Panc1 (cell line): ENCODE results near the gene SLC19A1. TPM values are rescaled to one million over a fixed set of nuclear protein-coding genes. Genes with fewer than 3 reads are reported as not detected.

Experiments used
- ATAC-seq: fragments of 200-7000 bp; cut with Tn5 transposase; 2 replicates; pipeline ENCODE4 v1.9.1; 2020; ENCODE audit warnings: mild to moderate bottlenecking, moderate library complexity
- BruUV-seq: library from RNA; stranded (reverse); fragments of 400-500 nt; replicated peaks from 2 replicates; lab custom pipeline; 2021; lab: Mats Ljungman, UMichigan
- CTCF ChIA-PET: fragments of 300-600 bp; sonication (Branson Sonifier 250); formaldehyde crosslinking; loops from one replicate; lab custom pipeline; 2022; ENCODE audit warnings: antibody characterized with exemption; lab: Charles Lee
- POLR2A ChIA-PET: fragments of 300-600 bp; sonication (Branson Sonifier 250); formaldehyde crosslinking; loops from one replicate; lab custom pipeline; 2022; ENCODE audit warnings: antibody characterized with exemption; lab: Charles Lee
- DNase-seq: peaks from one replicate; pipeline ENCODE4 v3.0.0-alpha.2; 2010; ENCODE audit warnings: low read depth, low spot score
- H3K27ac ChIP-seq: 2 replicates; pipeline ENCODE4 v1.5.1; 2011; ENCODE audit warnings: mild to moderate bottlenecking, low read length, inconsistent platforms
- H3K27me3 ChIP-seq: fragments of 200-500 bp; sonication (Bioruptor generic); 2 replicates; pipeline ENCODE4 v1.6.0; 2014; ENCODE audit warnings: low read length, inconsistent platforms; ENCODE audit not compliant: control insufficient read depth, insufficient read depth
- H3K36me3 ChIP-seq: fragments of 200-500 bp; sonication (Bioruptor generic); 2 replicates; pipeline ENCODE4 v1.5.1; 2014; ENCODE audit warnings: inconsistent platforms, mild to moderate bottlenecking, low read length, moderate library complexity; ENCODE audit not compliant: control insufficient read depth, insufficient read depth
- H3K4me1 ChIP-seq: 2 replicates; pipeline ENCODE4 v1.5.1; 2011; ENCODE audit warnings: inconsistent platforms, mild to moderate bottlenecking, low read length, moderate library complexity; ENCODE audit not compliant: control insufficient read depth, insufficient read depth
- H3K4me3 ChIP-seq, 2 experiments: 2 replicates each; pipeline ENCODE4 v1.5.1; 2011 to 2012; ENCODE audit warnings: low read depth in 2 of 2, low read length in 2 of 2, mild to moderate bottlenecking in 2 of 2, inconsistent platforms in 1 of 2, moderate library complexity in 1 of 2
- H3K9me3 ChIP-seq: fragments of 200-500 bp; sonication (Bioruptor generic); 2 replicates; pipeline ENCODE4 v1.5.1; 2014; ENCODE audit warnings: low read depth, mild to moderate bottlenecking, inconsistent platforms, low read length, moderate library complexity; ENCODE audit not compliant: control insufficient read depth, insufficient read depth
- POLR2AphosphoS5 ChIP-seq: IDR thresholded peaks from 2 replicates; pipeline ENCODE4 v1.6.1; 2012; ENCODE audit warnings: mild to moderate bottlenecking, low read depth, low read length, moderate library complexity
- SIN3A ChIP-seq: IDR thresholded peaks from 2 replicates; pipeline ENCODE4 v1.6.1; 2012; ENCODE audit warnings: low read depth, mild to moderate bottlenecking, low read length, moderate library complexity, borderline replicate concordance; ENCODE audit not compliant: insufficient read depth
- TCF7L2 ChIP-seq: IDR thresholded peaks from 2 replicates; pipeline ENCODE4 v1.6.1; 2011; ENCODE audit warnings: mild to moderate bottlenecking, low read depth, low read length, inconsistent platforms
- in situ Hi-C: cut with HindIII; loops from 2 replicates; pipeline ENCODE4 v1.10.0; 2016; ENCODE audit warnings: low sequenced_read_pairs, low pct_unique_long_range_greater_than_20kb
- intact Hi-C: fragments of 100-400 bp; cut with micrococcal nuclease; formaldehyde crosslinking; loops from one replicate; pipeline ENCODE4 v1.10.0; 2022; ENCODE audit not compliant: unreplicated experiment
- total RNA-seq: library from RNA; stranded (reverse); gene quantifications from one replicate; pipeline ENCODE4 v1.2.1, GENCODE V29; 2021; ENCODE audit not compliant: unreplicated experiment
- TF ChIP-seq, protein P1 (sequence below), 2 experiments: IDR thresholded peaks; 2 replicates each; pipeline ENCODE4 v1.6.1; 2011 to 2012; ENCODE audit warnings: low read depth in 2 of 2, control low read depth in 1 of 2, low read length in 1 of 2, mild to moderate bottlenecking in 1 of 2, moderate library complexity in 1 of 2; ENCODE audit not compliant: insufficient read depth in 1 of 2
- TF ChIP-seq, protein P2 (sequence below): fragments of 450-650 bp; IDR thresholded peaks from 2 replicates; pipeline ENCODE4 v1.5.1; 2017; ENCODE audit warnings: mild to moderate bottlenecking

The SLC19A1 gene
- total RNA-seq, 1 experiment from 2014 or later: 24.5 TPM

DNA sequence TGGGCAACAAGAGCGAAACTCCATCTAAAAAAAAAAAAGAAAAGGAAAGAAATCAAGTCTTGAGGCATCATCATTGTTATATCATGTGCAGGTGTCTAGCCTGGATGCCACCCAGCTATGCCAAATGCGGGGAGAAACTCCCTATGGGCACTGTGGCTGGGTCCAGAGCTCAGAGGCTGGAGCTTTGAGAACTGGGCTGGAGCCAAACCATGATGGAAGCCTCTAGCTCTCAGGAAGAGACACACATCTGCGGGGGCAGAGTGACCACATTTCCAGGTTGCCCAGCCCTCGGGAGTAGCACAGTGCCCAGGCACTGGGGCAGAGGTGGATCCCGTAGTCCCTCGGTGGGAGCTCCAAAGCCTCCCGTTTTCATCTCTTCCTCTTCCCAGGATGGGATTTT, 78.4 kb downstream of the SLC19A1 start:
- H3K4me3 ChIP-seq: no peak overlapping the region
- no TSS peak for BruUV-seq
- DNase-seq: no peak
- H3K4me1 ChIP-seq: peaks cover 96% of the 10 kb centered on the region
- H3K27ac ChIP-seq: peak overlapping the region; percentile 90
- ATAC-seq: no peak
- no peaks in the 10 kb centered on the region for H3K27me3 ChIP-seq
- ChIA-PET POLR2A (interaction anchor here (0.7 kb wide), 1 partner anchor 9 kb away, joined by 3 read pairs; no protein-coding TSS in a partner anchor), CTCF (no interaction called here)
- intact Hi-C loops (loop anchor here (10.0 kb wide), 1 partner anchor 49 kb away; no protein-coding TSS in a partner anchor), in situ Hi-C loops (no loop called here)
- no peaks in the 10 kb centered on the region for H3K9me3 ChIP-seq
- H3K36me3 ChIP-seq: no peaks in the 10 kb centered on the region
- TF ChIP-seq, protein P1, sequence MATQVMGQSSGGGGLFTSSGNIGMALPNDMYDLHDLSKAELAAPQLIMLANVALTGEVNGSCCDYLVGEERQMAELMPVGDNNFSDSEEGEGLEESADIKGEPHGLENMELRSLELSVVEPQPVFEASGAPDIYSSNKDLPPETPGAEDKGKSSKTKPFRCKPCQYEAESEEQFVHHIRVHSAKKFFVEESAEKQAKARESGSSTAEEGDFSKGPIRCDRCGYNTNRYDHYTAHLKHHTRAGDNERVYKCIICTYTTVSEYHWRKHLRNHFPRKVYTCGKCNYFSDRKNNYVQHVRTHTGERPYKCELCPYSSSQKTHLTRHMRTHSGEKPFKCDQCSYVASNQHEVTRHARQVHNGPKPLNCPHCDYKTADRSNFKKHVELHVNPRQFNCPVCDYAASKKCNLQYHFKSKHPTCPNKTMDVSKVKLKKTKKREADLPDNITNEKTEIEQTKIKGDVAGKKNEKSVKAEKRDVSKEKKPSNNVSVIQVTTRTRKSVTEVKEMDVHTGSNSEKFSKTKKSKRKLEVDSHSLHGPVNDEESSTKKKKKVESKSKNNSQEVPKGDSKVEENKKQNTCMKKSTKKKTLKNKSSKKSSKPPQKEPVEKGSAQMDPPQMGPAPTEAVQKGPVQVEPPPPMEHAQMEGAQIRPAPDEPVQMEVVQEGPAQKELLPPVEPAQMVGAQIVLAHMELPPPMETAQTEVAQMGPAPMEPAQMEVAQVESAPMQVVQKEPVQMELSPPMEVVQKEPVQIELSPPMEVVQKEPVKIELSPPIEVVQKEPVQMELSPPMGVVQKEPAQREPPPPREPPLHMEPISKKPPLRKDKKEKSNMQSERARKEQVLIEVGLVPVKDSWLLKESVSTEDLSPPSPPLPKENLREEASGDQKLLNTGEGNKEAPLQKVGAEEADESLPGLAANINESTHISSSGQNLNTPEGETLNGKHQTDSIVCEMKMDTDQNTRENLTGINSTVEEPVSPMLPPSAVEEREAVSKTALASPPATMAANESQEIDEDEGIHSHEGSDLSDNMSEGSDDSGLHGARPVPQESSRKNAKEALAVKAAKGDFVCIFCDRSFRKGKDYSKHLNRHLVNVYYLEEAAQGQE (IDR thresholded peaks at IDR 0.05; ENCODE audit: insufficient read depth in 1 of 2, low read depth in 2 of 2, low read length in 1 of 2): no peak
- TF ChIP-seq, protein P2, sequence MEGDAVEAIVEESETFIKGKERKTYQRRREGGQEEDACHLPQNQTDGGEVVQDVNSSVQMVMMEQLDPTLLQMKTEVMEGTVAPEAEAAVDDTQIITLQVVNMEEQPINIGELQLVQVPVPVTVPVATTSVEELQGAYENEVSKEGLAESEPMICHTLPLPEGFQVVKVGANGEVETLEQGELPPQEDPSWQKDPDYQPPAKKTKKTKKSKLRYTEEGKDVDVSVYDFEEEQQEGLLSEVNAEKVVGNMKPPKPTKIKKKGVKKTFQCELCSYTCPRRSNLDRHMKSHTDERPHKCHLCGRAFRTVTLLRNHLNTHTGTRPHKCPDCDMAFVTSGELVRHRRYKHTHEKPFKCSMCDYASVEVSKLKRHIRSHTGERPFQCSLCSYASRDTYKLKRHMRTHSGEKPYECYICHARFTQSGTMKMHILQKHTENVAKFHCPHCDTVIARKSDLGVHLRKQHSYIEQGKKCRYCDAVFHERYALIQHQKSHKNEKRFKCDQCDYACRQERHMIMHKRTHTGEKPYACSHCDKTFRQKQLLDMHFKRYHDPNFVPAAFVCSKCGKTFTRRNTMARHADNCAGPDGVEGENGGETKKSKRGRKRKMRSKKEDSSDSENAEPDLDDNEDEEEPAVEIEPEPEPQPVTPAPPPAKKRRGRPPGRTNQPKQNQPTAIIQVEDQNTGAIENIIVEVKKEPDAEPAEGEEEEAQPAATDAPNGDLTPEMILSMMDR: no peak
- TF ChIP-seq TCF7L2 (no peak), POLR2AphosphoS5 (no peak), SIN3A (no peak)

DNA sequence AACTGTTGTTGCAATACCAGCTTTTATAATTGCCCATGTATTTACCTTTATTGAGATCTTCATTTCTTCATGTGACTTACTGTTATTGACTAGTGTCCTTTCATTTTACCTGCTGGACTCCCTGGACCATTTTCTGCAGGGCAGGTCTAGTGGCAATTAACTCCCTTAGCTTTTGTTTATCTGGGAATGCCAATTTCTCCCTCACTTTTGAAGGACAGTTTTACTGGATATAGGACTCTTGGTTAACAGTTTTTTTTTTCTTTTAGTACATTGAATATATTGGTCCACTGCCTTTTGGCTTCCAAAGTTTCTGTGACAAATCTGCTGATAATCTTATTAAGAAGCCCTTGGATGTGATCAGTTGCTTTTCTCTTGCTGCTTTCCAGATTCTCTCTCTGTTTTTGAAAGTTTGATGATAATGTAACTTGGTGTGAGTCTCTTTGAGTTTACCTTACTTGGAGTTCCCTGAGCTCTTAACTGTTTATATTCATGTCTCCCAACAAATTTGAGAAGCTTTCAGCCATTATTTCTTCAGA, 80.4 kb downstream of the SLC19A1 start:
- intact Hi-C loops (loop anchor here (10.0 kb wide), 1 partner anchor 47 kb away; no protein-coding TSS in a partner anchor), in situ Hi-C loops (no loop called here)
- CTCF ChIA-PET: no interaction called here
- H3K27ac ChIP-seq: peak overlapping the region; percentile 84
- no TSS peak for BruUV-seq
- H3K4me3 ChIP-seq: no peak overlapping the region
- no peaks in the 10 kb centered on the region for H3K9me3 ChIP-seq
- TF ChIP-seq, protein P2: no peak
- TF ChIP-seq TCF7L2 (no peak), SIN3A (no peak), POLR2AphosphoS5 (no peak)
- TF ChIP-seq, protein P1 (IDR thresholded peaks at IDR 0.05; ENCODE audit: insufficient read depth in 1 of 2, low read depth in 2 of 2, low read length in 1 of 2): no peak
- no peaks in the 10 kb centered on the region for H3K27me3 ChIP-seq
- H3K4me1 ChIP-seq: peaks cover 94% of the 10 kb centered on the region
- no peaks in the 10 kb centered on the region for H3K36me3 ChIP-seq
- ATAC-seq (no peak), DNase-seq (no peak)
- POLR2A ChIA-PET: no interaction called here
